Measurements from ENCODE around the gene NDUFA6. TPM values are rescaled to one million over a fixed set of nuclear protein-coding genes. Genes with fewer than 3 reads are reported as not detected.

NDUFA6 gene
- total and polyA plus RNA-seq, 2 of the 13 experiments (the other 11 are each of a cell fraction or from before 2014, with no cell fraction given) = 68.5 to 87.8 TPM

DNA sequence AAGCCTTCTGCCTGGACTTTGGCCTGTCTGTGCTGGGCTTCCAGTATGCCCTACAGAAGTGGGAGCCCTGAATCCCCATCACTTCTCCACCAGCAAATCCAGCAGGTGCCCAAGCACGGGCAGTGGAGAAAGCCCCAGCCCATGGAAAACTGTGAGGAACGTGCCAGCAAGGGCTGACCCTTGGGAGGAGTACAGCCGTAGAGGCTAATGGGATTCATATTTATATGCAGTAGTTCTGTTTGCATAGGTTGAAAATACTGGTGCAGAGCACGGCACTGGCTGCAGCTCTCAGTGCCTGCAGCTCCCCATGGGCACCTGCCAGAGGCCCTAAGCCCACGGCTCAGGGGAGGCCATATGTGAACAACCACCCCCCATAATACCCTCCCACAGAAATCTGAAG, 30.1 kb downstream of the NDUFA6 start:
- no peak for FAIRE-seq
- 89% methylated on average over 3 of the region's 5 CpGs for WGBS (ENCODE audit: low lambda C conversion rate)
- CTCF ChIA-PET (ENCODE audit: low intra/inter-chr PET ratio, low total read pairs) = no interaction called here

More for the DNA sequence above, 30.1 kb downstream of the NDUFA6 start:
- BruUV-seq (replicated peaks) = no TSS peak
- Histone ChIP-seq H3K4me3 (replicated peaks in 1 of 3; ENCODE audit: insufficient read depth in 1 of 3, low read depth in 2 of 3, low read length in 3 of 3) (no peak overlapping the region), H3K36me3 (replicated peaks in 1 of 2; ENCODE audit: control insufficient read depth in 1 of 2, insufficient read depth in 2 of 2, low read length in 2 of 2) (peaks cover 7 to 12% of the 10 kb centered on the region in 2 experiments; a peak in 3 of 5 replicates), H4K20me1 (ENCODE audit: insufficient read depth, low read length) (no peaks in the 10 kb centered on the region), H3K27ac (ENCODE audit: extremely low read length, insufficient read depth, low read length) (no peak overlapping the region), H3K4me1 (ENCODE audit: insufficient read depth, low read length) (peaks cover 11% of the 10 kb centered on the region), H3K79me2 (ENCODE audit: insufficient read depth, low read length) (no peaks in the 10 kb centered on the region), H3K9me3 (ENCODE audit: low read length) (peaks cover 11% of the 10 kb centered on the region), H3K27me3 (ENCODE audit: control insufficient read depth in 1 of 2, insufficient read depth in 2 of 2, low read length in 2 of 2) (no peaks in the 10 kb centered on the region), H3K4me2 (ENCODE audit: low read depth, low read length) (no peak overlapping the region), H3K9ac (ENCODE audit: insufficient read depth, low read depth, low read length) (no peak overlapping the region), H2AFZ (ENCODE audit: low read length) (no peak overlapping the region)
- intact Hi-C loops (cut with micrococcal nuclease; ENCODE audit: unreplicated experiment) = no loop called here
- ATAC-seq (no peak), DNase-seq (ENCODE audit: low spot score) (no peak)
- TF ChIP-seq ZNF460 (CRISPR knock-in tag; IDR thresholded peaks at IDR 0.05; ENCODE audit: borderline replicate concordance) = no peak
- TF ChIP-seq ZSCAN20 (CRISPR knock-in tag; IDR thresholded peaks at IDR 0.05; ENCODE audit: borderline replicate concordance) = no peak
- no peak for TF ChIP-seq NCOR1 (IDR thresholded peaks at IDR 0.05; ENCODE audit: borderline replicate concordance, low read length)
- TF ChIP-seq, protein P1, sequence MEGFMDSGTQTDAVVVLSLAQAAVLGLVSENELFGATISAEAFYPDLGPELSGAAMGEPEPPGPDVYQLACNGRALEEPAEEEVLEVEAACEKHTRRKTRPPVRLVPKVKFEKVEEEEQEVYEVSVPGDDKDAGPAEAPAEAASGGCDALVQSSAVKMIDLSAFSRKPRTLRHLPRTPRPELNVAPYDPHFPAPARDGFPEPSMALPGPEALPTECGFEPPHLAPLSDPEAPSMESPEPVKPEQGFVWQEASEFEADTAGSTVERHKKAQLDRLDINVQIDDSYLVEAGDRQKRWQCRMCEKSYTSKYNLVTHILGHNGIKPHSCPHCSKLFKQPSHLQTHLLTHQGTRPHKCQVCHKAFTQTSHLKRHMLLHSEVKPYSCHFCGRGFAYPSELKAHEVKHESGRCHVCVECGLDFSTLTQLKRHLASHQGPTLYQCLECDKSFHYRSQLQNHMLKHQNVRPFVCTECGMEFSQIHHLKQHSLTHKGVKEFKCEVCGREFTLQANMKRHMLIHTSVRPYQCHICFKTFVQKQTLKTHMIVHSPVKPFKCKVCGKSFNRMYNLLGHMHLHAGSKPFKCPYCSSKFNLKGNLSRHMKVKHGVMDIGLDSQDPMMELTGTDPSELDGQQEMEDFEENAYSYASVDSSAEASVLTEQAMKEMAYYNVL (CRISPR knock-in tag; IDR thresholded peaks at IDR 0.05; ENCODE audit: borderline replicate concordance) = no peak
- no peak for TF ChIP-seq ZNF468 (CRISPR knock-in tag; IDR thresholded peaks at IDR 0.05)
- TF ChIP-seq, protein P2, sequence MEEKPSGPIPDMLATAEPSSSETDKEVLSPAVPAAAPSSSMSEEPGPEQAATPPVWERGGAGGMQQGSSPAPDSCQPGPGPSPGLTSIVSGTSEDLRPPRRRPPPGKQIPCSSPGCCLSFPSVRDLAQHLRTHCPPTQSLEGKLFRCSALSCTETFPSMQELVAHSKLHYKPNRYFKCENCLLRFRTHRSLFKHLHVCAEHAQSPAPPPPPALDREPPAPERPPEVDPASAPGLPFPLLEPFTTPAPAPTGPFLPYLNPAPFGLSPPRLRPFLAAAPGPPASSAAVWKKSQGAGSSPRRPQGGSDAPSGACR (CRISPR knock-in tag; IDR thresholded peaks at IDR 0.05) = no peak
- TF ChIP-seq ZNF432 (CRISPR knock-in tag; IDR thresholded peaks at IDR 0.05; ENCODE audit: borderline replicate concordance) = no peak
- no peak for TF ChIP-seq SIN3B (IDR thresholded peaks at IDR 0.05; ENCODE audit: low read length)
- TF ChIP-seq WIZ (CRISPR knock-in tag; IDR thresholded peaks at IDR 0.05) = no peak
- POLR2A ChIA-PET = no interaction called here
- in situ Hi-C loops (cut with HindIII; ENCODE audit: extremely low pct_ligation_motif_present, low pct_unique_long_range_greater_than_20kb) = no loop called here

All from HepG2 (cell line).